ENCODE data around the gene TNFAIP3. TPM values are rescaled to one million over a fixed set of nuclear protein-coding genes. Genes with fewer than 3 reads are reported as not detected.
A peak's percentile ranks its signal among the peaks of the same experiment; 100 is the strongest.

Gene TNFAIP3
- total RNA-seq, 1 donor from 2014 or later = 16.8 TPM

- Histone ChIP-seq H3K27ac (ENCODE audit: low read depth, low read length) (no peak overlapping the region), H3K36me3 (ENCODE audit: insufficient read depth, low read length) (peaks cover 3% of the 10 kb centered on the region), H3K4me1 (ENCODE audit: insufficient read depth, low read length) (peaks cover 39% of the 10 kb centered on the region), H3K4me3 (ENCODE audit: insufficient read depth, low read depth, low read length) (peak overlapping the region; percentile 27), H3K27me3 (ENCODE audit: insufficient read depth, low read length) (no peaks in the 10 kb centered on the region), H4K20me1 (ENCODE audit: insufficient read depth, low read length) (peaks cover 13% of the 10 kb centered on the region), H3K9ac (ENCODE audit: low read length) (no peak overlapping the region), H3K79me2 (ENCODE audit: insufficient read depth, low read length) (peaks cover 44% of the 10 kb centered on the region), H3K9me3 (ENCODE audit: insufficient read depth, low read depth, low read length) (no peaks in the 10 kb centered on the region), H3K4me2 (ENCODE audit: low read length) (peak overlapping the region; percentile 89), H2AFZ (ENCODE audit: low read depth, low read length) (no peak overlapping the region)
- Mint-ChIP-seq H3K27ac (ENCODE audit: unreplicated experiment) (no peak overlapping the region), H3K4me3 (ENCODE audit: unreplicated experiment) (peak overlapping the region; percentile 95), H3K9me3 (ENCODE audit: unreplicated experiment) (no peaks in the 10 kb centered on the region), H3K27me3 (ENCODE audit: low read depth, unreplicated experiment) (no peaks in the 10 kb centered on the region), H3K36me3 (ENCODE audit: low read depth, unreplicated experiment) (no peaks in the 10 kb centered on the region), H3K4me1 (ENCODE audit: low read depth, unreplicated experiment) (peaks cover 39% of the 10 kb centered on the region)
- TF ChIP-seq CTCF (IDR thresholded peaks at IDR 0.05; ENCODE audit: insufficient read depth, low read depth, low read length) (no peak), EZH2 (IDR thresholded peaks at IDR 0.05; ENCODE audit: insufficient read depth, low read length) (no peak)
- FAIRE-seq (no peak), DNase-seq (ENCODE audit: low read depth) (no peak)
These were observed 2.7 kb downstream of the TNFAIP3 start for GRCh38 chr6:137869549-137870307.

- Mint-ChIP-seq H3K9me3 (ENCODE audit: unreplicated experiment) (no peaks in the 10 kb centered on the region), H3K27me3 (ENCODE audit: low read depth, unreplicated experiment) (no peaks in the 10 kb centered on the region), H3K4me1 (ENCODE audit: low read depth, unreplicated experiment) (peaks cover 42% of the 10 kb centered on the region), H3K4me3 (ENCODE audit: unreplicated experiment) (no peak overlapping the region), H3K27ac (ENCODE audit: unreplicated experiment) (no peak overlapping the region), H3K36me3 (ENCODE audit: low read depth, unreplicated experiment) (peaks cover 2% of the 10 kb centered on the region)
- peaks cover 44% of the 10 kb centered on the region for H3K79me2 ChIP-seq (ENCODE audit: insufficient read depth, low read length)
- peaks cover 6% of the 10 kb centered on the region for H3K36me3 ChIP-seq (ENCODE audit: insufficient read depth, low read length)
- H3K9ac ChIP-seq (ENCODE audit: low read length) = no peak overlapping the region
- peak overlapping the region; percentile 89 for H3K4me2 ChIP-seq (ENCODE audit: low read length)
- H4K20me1 ChIP-seq (ENCODE audit: insufficient read depth, low read length) = peaks cover 13% of the 10 kb centered on the region
- peaks cover 39% of the 10 kb centered on the region for H3K4me1 ChIP-seq (ENCODE audit: insufficient read depth, low read length)
- FAIRE-seq (no peak), DNase-seq (ENCODE audit: low read depth) (no peak)
- no peak overlapping the region for H3K4me3 ChIP-seq (ENCODE audit: insufficient read depth, low read depth, low read length)
- no peaks in the 10 kb centered on the region for H3K27me3 ChIP-seq (ENCODE audit: insufficient read depth, low read length)
- no peak overlapping the region for H2AFZ ChIP-seq (ENCODE audit: low read depth, low read length)
- no peak for TF ChIP-seq EZH2 (IDR thresholded peaks at IDR 0.05; ENCODE audit: insufficient read depth, low read length)
- TF ChIP-seq CTCF (IDR thresholded peaks at IDR 0.05; ENCODE audit: insufficient read depth, low read depth, low read length) = no peak
- H3K9me3 ChIP-seq (ENCODE audit: insufficient read depth, low read depth, low read length) = no peaks in the 10 kb centered on the region
- H3K27ac ChIP-seq (ENCODE audit: low read depth, low read length) = no peak overlapping the region
These were observed 3.2 kb downstream of the TNFAIP3 start for GRCh38 chr6:137870308-137870644.

- H3K27ac ChIP-seq (ENCODE audit: low read depth, low read length) = no peak overlapping the region
- H3K9ac ChIP-seq (ENCODE audit: low read length) = peak overlapping the region; percentile 8
- TF ChIP-seq CTCF (IDR thresholded peaks at IDR 0.05; ENCODE audit: insufficient read depth, low read depth, low read length) (no peak), EZH2 (IDR thresholded peaks at IDR 0.05; ENCODE audit: insufficient read depth, low read length) (no peak)
- no peak overlapping the region for H3K27ac Mint-ChIP-seq (ENCODE audit: unreplicated experiment)
- peaks cover 42% of the 10 kb centered on the region for H3K4me1 Mint-ChIP-seq (ENCODE audit: low read depth, unreplicated experiment)
- H3K79me2 ChIP-seq (ENCODE audit: insufficient read depth, low read length) = peaks cover 44% of the 10 kb centered on the region
- no peaks in the 10 kb centered on the region for H3K27me3 ChIP-seq (ENCODE audit: insufficient read depth, low read length)
- H3K27me3 Mint-ChIP-seq (ENCODE audit: low read depth, unreplicated experiment) = no peaks in the 10 kb centered on the region
- peaks cover 6% of the 10 kb centered on the region for H3K36me3 Mint-ChIP-seq (ENCODE audit: low read depth, unreplicated experiment)
- H3K9me3 Mint-ChIP-seq (ENCODE audit: unreplicated experiment) = no peaks in the 10 kb centered on the region
- FAIRE-seq = no peak
- peaks cover 38% of the 10 kb centered on the region for H3K4me1 ChIP-seq (ENCODE audit: insufficient read depth, low read length)
- peak overlapping the region; percentile 89 for H3K4me2 ChIP-seq (ENCODE audit: low read length)
- H2AFZ ChIP-seq (ENCODE audit: low read depth, low read length) = no peak overlapping the region
- no peak for DNase-seq (ENCODE audit: low read depth)
- peak overlapping the region; percentile 25 for H3K4me3 Mint-ChIP-seq (ENCODE audit: unreplicated experiment)
- no peak overlapping the region for H3K4me3 ChIP-seq (ENCODE audit: insufficient read depth, low read depth, low read length)
- H3K9me3 ChIP-seq (ENCODE audit: insufficient read depth, low read depth, low read length) = no peaks in the 10 kb centered on the region
- peaks cover 11% of the 10 kb centered on the region for H3K36me3 ChIP-seq (ENCODE audit: insufficient read depth, low read length)
- H4K20me1 ChIP-seq (ENCODE audit: insufficient read depth, low read length) = peaks cover 13% of the 10 kb centered on the region
These were observed 3.7 kb downstream of the TNFAIP3 start for GRCh38 chr6:137870744-137871247.

Measured in astrocyte (in vitro differentiated cells and primary cell).